NCI-H1930 (cell line): ENCODE data around the gene ZNF385C.
"Not testable (repeated sequence)": the region's sequence is repeated elsewhere in the genome, so short reads cannot be mapped to it uniquely, and the experiment has no call there.

Experiments used
- DNase-seq, 2 experiments: peaks; one replicate each; lab custom pipeline; 2025; lab: John Stamatoyannopoulos, UW

Gene ZNF385C

GRCh38 chr17:42019509-42020404 lies 78.5 kb downstream of the ZNF385C start, which contains the start of gene NKIRAS2:
TSS of gene NKIRAS2 (plus strand) at chr17:42020090. CDS start at chr17:42021578, 1,488 bp downstream.
- peak; percentile 72 to 90 for DNase-seq

GRCh38 chr17:42018988-42019387 lies 79.3 kb downstream of the ZNF385C start:
- no peak for DNase-seq

DNA sequence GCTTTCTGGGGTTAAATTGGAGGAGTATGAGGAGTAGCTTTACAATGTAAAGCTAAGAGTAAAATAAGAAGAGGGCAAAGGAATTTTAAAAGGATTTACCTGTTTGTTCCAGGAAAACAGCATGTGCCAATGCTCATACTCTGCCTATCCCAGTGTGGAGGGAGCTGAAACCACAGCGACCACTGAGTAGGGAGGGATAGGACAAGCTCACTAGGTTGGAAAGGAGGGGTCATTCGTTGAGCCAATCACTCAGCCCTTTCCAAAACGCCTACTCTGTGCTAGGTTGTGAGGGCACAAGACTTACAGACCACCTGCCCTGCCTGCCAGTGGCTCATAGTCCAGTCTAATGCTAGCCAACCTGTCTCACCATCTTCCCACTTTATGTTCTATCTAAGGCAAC lies 79.9 kb downstream of the ZNF385C start:
- no peak for DNase-seq

GRCh38 chr17:42017866-42018200 lies 80.4 kb downstream of the ZNF385C start:
- no peak for DNase-seq

GRCh38 chr17:42016941-42017865 lies 81.1 kb downstream of the ZNF385C start, which contains the start of gene DNAJC7:
TSS of gene DNAJC7 (minus strand) at chr17:42017439. CDS start at chr17:42017416, 23 bp downstream.
- peak; percentile 92 to 97 for DNase-seq

- DNase-seq: peak in 1 of 2 experiments; percentile 18
These were observed 81.9 kb downstream of the ZNF385C start for GRCh38 chr17:42016411-42016831.

GRCh38 chr17:42013740-42014139 lies 84.5 kb downstream of the ZNF385C start:
- not testable (repeated sequence) for DNase-seq

DNA sequence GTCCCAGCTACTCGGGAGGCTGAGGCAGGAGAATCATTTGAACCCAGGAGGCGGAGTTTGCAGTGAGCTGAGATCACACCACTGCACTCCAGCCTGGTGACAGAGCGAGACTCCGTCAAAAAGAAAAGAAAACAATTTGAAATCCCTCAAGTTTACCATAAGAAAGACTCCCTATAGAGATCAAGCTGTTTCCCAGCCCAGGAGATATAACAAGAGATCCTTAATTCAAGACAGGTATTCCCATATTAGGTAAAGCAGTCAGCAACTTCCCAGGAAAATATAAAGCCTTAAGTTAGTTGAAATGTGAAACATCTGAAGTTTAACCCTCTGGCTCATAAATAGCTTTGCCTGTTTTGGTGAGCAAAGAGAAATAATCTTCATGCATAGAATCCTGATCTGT lies 85.9 kb downstream of the ZNF385C start:
- DNase-seq: not testable (repeated sequence)

DNA sequence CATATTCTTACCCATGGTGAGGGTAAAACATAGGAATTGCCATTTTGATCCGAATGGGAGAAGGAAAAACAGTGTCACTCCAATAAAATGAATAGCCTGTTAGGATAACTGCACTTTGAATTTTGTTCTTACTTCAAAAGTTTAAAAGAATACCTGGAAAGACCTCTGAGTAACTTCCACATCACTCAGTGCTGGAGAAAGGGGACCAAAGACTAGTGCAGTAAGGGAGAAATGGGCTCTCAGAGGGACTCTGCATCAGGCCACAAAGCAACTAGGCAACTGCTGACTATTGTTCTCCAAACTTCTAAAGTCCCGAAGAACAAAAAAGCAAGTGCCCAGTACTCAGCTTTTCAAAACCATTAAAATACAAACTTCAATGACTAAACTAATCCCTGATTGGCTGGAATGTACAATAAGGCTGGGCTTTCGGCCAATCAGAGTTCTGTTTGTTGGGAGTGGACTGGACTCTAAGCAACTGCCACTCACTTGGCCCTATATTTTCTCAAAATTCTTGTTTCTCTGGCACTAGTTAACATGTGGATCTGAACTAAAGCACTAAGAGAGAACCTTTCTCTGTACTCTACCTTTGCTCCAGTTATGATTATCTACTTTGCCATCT lies 87.3 kb downstream of the ZNF385C start:
- no peak for DNase-seq

- not testable (repeated sequence) for DNase-seq
These were observed 88.0 kb downstream of the ZNF385C start for GRCh38 chr17:42010266-42010680.

- DNase-seq: no peak
These were observed 89.1 kb downstream of the ZNF385C start for GRCh38 chr17:42009170-42009569.

- DNase-seq: no peak
These were observed 93.1 kb downstream of the ZNF385C start for GRCh38 chr17:42005166-42005565.

DNA sequence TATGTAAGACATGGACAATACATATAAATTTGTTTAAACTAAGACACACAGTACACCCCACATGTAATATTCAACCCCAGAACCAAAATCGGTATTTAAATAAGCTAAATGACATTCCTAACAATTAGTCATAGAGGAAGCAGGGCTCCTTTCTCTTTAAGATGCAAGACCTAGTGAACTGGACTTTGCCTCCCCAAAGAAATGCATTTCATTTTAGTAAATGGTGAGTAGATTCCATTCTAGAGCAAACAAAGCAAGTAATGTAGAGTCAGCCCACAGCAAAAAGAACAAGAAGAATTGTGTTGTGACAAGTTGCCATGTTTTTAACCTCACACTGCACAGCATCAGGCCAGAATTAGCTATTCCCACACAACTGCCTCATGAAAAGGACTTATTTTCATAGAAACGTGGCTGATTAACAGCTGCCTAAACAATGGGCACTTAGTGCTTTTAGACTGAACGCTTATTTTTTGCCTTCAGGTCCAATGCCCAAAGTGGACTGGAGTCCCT lies 95.4 kb downstream of the ZNF385C start:
- no peak for DNase-seq

- DNase-seq: no peak
These were observed 96.0 kb downstream of the ZNF385C start for GRCh38 chr17:42002175-42002791.

DNA sequence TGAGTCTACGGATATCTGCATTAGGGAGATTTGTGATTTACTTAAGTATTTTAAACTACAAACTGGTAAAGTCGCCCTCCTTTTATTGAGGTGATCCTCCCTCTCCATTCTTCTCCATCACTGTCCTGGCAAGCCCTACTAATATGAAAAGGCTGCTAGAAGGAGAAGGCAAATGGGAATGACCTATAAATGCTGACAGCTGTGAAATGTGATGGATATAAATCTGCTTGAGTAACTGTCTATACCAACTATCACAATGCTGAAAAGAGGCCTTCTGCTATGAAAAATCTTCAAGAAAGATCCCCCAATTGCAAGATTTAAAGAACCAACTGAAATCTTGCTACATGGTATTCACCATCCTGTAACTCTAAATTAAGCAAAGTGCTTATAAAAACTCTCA lies 96.5 kb downstream of the ZNF385C start:
- no peak for DNase-seq

- no peak for DNase-seq
These were observed 97.7 kb downstream of the ZNF385C start for GRCh38 chr17:42000413-42001133.

DNA sequence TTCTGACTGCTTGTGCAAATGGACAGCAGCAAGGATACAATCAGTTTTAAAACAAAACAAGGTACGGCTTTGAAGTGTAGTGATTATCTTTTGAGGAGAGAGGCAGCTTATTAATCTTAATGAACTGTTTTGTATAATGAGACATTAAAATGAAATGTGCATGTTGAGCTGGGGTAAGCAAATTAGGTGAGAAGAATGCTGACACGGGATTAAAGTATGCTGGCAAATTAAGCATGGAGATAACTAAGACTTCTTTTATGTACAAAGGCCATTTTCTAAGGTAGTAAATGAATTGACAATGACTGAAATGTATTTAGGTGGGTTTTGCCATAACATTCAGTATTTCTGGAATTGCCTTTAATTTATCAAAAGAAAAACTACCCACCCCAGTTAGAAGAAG lies 99.8 kb downstream of the ZNF385C start:
- DNase-seq: no peak

GRCh38 chr17:41996855-41997164 lies 101.5 kb downstream of the ZNF385C start:
- no peak for DNase-seq

- DNase-seq: no peak
These were observed 105.7 kb downstream of the ZNF385C start for GRCh38 chr17:41992576-41992975.

GRCh38 chr17:41989702-41990419 lies 108.4 kb downstream of the ZNF385C start:
- no peak for DNase-seq
